Measurements from ENCODE around the gene TRNP1.
A peak's percentile ranks its signal among the peaks of the same experiment; 100 is the strongest.

The TRNP1 gene

DNA sequence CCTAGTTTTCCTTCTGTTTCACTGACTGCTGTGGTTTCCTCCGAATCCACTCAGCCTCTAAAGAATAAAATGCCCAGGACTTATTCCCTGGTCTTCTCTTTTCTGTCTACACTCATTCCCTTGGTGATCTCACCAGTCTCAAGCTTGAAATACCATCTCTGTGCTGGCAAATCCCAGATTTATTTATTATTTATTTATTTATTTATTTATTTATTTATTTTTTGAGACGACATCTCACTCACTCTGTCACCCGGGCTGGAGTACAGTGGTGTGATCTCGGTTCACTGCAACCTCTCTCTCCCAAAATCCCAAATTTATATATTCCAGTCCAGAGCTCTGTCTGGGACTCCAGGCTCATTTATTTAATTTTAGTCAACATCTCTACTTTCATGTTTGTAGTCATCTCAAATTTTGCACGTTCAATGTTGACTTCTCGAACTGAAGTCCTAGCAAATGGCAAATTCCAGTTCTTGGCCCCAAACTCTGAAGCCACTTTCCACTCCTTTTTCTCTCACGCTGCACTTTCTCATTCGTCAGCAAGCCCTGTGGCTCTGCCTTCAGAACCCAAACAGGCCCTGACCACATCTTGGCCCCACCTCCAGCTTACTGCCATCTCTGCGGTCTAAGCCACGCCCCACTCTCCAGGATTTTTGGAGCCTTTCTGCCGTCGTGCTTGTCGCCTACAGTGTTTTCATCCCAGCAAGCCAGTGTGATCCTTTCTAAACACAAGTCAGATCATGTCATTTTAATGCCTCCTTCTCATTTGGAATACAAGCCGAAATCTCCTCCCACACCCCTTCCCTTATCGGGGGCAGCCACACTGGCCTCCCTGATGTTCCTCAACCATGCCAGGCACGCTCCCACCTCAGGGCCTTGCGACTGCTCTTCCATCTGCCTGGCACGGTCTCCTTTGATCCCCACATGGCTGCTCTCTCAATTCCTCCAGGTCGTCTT is 33.4 kb downstream of the TRNP1 start:
- no peak for DNase-seq (ENCODE audit: low spot score)

DNA sequence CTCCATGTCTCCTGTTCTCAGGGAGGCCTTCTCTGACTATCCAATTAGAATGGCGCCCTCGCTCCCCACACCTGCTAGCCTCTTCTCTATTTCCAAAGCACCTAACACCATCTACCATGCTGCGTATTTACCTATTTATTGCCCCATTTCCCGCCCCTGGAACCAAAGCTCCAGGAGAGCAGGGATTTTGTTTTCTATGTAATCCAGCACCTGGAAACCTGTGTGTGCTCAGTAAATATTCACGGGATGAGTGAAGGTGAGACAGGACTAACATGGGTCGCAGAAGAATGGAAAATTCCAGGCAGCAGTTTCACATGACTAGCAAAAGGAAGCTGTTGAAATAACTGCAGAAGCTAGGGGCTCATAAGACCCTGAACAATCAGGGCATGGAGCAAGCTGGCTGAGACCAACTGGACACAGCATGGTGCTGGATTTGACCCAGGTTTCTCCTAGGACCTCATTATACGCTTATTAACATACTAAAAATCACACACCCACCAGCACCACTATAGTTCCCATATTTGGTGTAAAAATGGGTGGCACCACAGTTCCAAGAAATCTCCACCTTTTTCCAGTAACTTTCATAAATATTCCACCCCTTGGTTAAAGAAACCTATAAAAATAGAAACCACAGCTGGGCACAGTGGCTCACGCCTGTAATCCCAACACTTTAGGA is 34.2 kb downstream of the TRNP1 start:
- DNase-seq (ENCODE audit: low spot score): no peak

DNA sequence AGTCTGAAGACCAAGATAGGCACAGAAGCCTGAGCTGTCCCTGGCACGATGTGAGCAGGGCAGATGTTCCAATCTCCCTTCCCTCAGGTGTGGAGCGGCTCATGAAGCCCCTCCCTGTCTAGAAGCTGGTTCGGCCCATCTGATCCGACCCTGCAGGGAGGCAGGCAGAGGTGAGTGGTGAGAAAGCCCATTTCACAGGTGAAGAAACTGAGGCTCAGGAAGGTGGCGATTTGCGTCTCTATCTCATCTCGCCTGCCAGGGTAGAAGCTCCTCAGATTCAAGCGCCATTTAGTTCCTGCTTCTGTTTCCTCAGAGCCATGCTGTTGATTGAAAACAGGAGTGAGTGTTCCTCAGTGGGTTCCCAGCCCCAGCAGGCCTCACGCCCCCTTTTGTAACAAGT is 36.0 kb downstream of the TRNP1 start:
- DNase-seq (ENCODE audit: low spot score): no peak

- no peak for DNase-seq (ENCODE audit: low spot score)
Measured at GRCh38 chr1:27031235-27032118, 38.0 kb downstream of the TRNP1 start.

GRCh38 chr1:27032119-27032461 is 38.6 kb downstream of the TRNP1 start:
- no peak for DNase-seq (ENCODE audit: low spot score)

DNA sequence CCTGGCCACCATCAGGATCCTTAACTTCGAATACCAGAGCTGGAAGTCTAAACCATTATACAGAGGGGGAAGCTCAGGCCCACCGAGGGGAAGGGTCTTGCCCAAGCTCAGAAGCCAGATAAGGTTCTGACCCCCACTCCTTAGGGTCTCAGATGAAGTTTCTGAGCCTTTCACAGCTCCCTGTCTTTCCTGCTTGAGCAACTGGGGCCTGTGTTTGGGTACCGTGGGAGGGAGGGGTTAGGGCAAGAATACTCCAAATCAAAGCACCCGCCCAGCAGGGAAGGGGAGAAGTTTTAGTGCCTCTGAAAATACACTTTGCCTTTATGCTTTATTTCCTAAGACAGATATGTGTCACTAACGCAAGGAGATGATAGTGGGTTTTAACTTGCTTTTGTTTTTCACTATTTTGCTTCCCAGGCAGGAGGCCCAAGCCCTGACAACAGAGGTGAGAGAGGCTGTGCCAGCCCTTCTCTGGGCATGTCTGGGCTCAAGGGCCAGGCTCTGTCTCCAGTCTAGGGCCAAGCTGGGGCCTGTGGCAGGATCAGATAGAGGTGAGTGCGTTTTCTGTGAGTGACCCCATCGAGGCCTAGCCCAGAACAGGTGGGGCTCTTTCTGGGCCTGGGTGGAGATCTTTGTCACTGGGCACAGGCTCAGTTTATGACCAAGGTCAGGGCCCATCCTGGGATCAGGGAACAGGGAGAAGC is 39.7 kb downstream of the TRNP1 start:
- no peak for DNase-seq (ENCODE audit: low spot score)

GRCh38 chr1:27035344-27035743 is 41.9 kb downstream of the TRNP1 start:
- DNase-seq (ENCODE audit: low spot score): no peak

- DNase-seq (ENCODE audit: low spot score): no peak
Measured at GRCh38 chr1:27036718-27037117, 43.2 kb downstream of the TRNP1 start.

DNA sequence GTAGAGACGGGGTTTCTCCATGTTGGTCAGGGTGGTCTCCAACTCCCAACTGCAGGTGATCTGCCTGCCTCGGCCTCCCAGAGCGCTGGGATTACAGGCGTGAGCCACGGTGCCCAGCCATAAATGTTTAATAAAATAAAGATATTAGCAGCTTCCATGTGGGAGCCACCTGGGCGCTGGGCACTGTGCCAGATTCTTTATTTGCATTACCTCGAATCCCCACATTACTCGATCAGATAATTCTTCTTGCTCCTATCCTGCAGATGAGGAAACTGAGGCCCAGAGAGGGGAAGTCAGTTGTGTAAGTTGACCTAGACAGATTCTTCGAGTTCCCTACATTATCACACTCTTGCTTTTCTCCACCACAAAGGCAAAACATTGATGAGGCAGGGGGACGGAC is 44.0 kb downstream of the TRNP1 start:
- no peak for DNase-seq (ENCODE audit: low spot score)

DNA sequence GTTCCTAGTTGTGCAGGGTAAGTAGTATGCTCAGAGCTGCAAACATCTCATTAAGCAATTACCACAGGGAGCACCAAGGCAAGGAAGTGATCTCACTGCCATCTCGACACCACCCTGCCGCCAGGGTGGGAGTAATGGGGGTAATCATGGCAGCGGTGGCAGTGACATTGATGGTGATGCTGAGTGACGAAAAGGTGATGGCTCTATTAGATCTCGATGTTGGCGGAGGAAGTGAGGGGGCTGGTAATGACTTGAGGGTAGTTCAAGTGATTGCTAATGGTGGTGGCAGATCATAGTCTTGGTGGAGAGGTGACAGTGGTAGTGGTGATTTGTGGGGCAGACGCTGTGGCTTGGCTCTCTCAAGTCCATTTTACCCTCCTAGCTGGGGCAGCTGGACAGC is 44.5 kb downstream of the TRNP1 start:
- DNase-seq (ENCODE audit: low spot score): no peak

DNA sequence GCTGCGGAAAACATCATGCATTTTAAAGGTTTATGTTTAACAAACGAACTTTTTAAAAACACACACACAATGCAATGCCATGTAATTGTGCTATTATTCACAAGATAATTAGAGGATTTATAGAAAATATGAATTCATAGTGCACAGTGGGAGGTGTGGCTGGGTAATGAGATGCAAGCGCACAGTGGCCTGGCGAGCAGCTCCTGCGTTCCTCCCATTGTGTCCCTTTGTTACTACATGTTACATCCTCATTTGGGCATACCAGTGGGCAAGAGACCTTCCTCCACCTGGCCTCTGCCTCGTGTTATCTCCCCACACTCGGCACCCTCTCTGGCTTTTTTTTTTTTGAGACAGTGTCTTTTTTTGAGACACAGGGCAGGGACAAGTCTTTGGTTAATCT is 49.2 kb downstream of the TRNP1 start:
- DNase-seq (ENCODE audit: low spot score): no peak

DNA sequence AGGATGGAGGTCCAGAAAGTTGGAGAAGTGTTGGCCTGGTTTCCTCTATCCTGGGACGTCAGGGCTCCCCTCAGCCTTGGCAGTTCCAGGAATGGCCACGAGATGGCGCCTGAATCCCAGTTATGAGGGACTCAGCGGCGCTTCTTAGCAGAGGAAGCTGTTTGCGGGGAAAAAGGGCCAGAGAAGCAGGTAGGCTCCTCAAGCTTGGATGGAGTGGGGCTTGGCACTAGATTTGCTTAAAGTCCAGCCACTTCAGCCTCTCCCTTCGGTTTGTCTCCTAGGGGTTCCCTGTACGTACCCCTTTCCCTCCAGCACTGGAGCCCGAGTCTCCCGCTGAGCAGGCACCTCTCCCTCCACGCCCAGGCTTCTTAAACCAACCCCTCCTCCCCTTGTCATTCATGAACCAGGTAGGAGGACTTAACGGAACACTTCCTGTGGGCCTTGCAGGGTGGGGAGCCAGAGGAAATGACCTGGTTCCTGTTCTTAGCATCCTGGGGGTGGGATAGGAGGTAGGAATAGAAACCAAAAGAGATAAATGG is 51.2 kb downstream of the TRNP1 start:
- peak; percentile 80 for DNase-seq (ENCODE audit: low spot score)

DNA sequence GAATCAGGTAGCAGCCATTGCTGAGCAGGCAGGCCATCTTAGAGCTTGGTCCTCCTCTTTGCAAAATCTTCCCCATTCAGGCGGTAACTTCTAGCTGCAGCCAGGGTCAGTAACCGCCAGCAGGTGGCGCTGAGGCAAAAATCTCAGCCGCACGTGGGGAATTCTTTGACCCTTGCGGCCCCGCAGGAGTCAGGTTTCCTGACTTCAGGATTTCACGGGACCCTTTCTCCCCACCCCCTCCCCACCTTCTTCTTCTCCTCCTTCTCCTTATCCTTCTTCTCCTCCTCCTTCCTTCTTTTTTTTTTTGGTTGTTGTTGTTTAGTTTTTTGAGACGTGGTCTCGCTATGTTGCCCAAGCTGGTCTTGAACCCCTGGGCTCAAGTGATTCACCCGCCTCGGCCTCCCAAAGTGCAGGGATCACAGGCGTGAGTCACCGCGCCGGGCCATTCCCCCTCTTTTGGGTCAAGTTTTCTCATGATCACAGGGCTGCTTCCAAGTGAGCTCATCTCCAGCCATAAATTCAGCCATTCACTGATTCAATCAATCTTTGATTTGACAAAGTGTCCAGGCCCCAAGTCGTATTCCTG is 52.6 kb downstream of the TRNP1 start:
- DNase-seq (ENCODE audit: low spot score): peak; percentile 36

- DNase-seq (ENCODE audit: low spot score): no peak
Measured at GRCh38 chr1:27047914-27048313, 54.4 kb downstream of the TRNP1 start.

GRCh38 chr1:27049100-27049499 is 55.6 kb downstream of the TRNP1 start:
- no peak for DNase-seq (ENCODE audit: low spot score)

GRCh38 chr1:27049607-27050006 is 56.1 kb downstream of the TRNP1 start:
- DNase-seq (ENCODE audit: low spot score): no peak

Measured in pons (tissue), 1 donor.